GM18507 (cell line): ENCODE measurements around the gene TRAP1.

ENCODE experiments used
- DNase-seq: peaks from one replicate; pipeline ENCODE4 v3.0.0; 2011; ENCODE audit warnings: low read depth; ENCODE audit not compliant: insufficient read length; ENCODE audit errors: extremely low spot score
- FAIRE-seq: peaks from 2 replicates; lab custom pipeline; 2011; peaks lifted over from hg19 to GRCh38; lab: Jason Lieb, UNC

Gene TRAP1

DNA sequence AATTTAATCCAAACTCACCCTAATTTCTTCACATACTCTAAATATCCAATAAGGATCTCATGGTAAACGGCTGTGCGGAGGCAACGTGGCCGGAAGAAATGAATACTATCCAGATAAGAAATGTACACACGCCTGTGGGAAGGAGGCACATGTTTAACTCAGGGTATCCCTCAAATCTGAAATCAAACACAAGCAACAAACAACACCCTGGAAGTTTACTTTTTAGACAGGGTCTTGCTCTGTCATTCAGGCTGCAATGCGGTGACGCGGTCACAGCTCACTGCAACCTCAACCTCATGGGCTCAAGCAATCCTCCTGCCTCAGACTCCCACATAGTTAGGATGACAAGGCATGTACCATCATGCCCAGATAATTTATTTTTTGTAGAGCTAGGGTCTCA lies 21.2 kb upstream of the TRAP1 start:
- FAIRE-seq (no peak), DNase-seq (no peak)

DNA sequence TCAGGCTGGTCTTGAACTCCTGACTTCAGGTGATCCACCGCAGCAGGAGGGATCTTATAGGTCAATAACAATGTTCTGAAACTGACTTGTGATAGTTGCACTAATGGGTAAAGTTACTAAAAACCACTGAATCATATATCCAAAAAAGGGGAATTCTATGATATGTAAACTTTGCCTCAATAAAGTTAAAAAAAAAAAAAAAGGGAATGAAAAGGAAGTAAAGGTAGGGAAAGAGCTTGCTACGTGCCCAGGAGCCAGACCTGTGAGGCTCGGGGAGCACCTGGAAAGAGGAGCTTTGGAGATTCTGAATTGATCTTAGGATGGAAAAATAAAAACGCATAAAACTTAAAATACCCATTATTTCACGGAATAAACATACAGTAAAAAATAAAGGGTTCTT lies 20.8 kb upstream of the TRAP1 start:
- DNase-seq, result no peak

DNA sequence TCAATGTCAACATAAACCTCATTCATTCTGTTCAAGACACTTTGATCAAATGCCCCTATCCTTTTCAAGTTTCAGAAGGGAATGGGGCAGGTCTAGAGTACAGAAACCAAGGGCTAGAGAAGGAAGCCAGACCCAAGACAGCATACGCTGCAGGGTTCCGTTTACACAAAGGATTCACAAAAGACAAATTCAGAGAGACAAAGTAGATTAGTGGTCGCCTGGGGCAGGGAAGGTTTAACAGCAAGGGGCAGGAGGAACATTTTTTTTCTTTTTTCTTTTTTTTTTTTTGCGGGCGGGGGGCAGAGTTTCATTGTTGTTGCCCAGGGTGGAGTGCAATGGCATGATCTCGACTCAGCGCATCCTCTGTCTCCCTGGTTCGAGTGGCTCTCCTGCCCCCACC lies 19.9 kb upstream of the TRAP1 start:
- no peak for FAIRE-seq
- DNase-seq, result no peak

More for the DNA sequence above, 20.8 kb upstream of the TRAP1 start:
- FAIRE-seq, result no peak

DNA sequence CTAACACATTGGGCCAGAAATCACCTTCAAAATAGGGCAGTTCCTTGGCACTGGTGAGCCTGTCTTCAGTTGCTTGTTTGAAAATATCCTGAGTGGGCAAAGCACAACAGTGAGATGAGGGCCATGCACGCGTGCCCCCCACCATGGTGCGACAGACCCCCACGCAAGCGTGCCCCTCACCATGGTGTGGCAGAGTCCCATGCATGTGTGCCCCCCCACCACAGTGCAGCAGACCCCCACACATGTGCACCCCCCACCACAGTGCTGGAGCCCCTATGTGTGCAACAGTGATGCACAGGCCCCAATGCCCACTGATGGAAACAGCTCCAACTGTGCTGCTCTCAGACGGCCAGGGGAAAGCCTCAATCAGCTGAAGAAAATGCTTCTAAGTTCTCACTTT lies 18.8 kb upstream of the TRAP1 start:
- no peak for DNase-seq
- FAIRE-seq, result no peak

DNA sequence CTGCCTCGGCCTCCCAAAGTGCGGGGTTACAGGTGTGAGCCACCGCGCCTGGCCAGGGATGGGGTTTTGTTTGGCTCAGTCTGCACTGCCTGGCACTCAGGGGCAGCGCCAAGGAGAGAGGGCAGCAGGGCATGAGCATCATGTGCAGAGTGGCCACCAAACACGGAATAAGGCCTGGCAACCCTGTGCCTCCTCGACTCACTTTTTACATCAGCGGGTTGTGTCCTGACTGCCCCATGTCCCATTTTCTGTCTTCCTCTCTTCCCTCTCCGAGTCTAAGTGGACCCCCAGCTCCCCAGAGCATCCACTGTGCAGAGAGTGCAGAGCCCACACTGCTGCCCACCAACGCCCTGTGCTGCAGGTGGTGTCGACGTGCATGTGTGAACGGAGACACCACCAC lies 18.2 kb upstream of the TRAP1 start:
- DNase-seq (no peak), FAIRE-seq (no peak)

DNA sequence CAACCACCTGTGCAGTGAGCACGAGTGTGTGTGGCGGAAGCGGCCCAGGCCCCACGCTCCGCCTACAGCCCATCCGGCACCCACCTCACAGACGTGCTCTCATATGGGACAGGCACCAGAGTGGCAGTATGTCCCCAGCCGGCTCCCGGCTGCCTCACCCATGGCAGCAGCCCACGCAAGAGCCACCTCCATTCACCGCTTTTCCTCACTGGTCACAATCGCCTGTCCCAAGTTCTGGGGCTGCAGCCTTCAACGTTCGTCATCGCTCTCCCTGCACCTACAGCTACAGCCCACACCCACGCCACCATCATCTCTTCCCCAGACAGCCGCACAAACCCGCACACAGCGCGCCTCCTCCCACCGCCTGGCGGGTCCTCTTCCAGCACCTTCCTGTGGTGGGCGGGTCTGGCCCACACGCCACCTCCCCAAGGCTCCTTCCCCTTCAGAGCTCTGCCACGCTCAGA lies 17.5 kb upstream of the TRAP1 start:
- no peak for FAIRE-seq

DNA sequence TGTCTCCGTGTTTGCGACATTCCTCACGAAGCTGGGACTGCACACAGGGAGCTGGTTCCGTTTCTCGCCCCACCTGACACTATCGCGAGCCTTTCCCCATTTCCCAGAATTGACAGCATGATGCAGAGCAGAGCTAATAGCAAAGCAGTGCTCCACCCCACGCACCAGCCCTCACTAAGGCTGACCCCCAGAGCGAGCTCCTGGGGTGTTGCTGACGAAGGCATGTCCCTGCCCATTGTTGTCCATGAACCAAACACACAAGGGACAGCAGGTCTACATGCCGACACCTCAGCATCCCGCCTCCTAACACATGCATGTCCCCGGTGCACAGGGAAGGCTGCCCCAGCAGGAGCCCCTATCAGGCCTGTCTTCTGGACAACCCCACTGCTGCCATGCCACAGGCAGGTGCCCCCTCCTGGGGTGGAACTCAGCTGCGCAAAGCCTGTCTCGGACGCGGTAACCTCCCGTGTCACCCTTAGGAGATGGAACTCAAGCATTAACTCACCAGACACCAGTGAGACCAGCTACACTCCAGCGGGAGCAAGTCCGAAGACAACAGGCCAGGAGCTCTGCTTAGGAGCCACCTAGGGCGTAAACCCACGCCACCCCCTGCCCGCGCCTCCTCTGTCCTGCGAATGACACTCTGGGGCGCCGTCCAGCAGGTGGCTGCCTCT lies 16.9 kb upstream of the TRAP1 start:
- DNase-seq (no peak), FAIRE-seq (no peak)

More for the DNA sequence above, 17.5 kb upstream of the TRAP1 start:
- DNase-seq, result no peak

DNA sequence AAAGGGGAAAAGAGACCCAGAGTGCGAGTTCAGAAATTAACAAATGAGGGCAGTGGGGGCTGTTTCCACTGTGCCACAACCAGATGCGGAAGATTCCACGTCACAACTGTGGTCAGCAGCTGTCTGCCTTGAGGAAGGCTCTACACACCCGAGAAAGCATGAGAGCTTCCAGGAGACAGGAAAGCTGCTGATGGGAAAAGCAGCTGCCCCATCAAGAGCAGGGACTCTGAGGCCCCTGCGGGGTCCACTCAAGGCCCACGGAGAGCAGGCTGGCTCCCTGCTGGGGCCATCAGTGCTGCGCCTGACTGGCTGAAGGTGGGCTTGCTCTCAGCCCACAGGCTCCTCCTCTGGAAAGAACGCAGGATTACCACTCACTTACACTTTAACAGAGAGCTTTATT lies 14.8 kb upstream of the TRAP1 start:
- FAIRE-seq, result no peak
- no peak for DNase-seq

DNA sequence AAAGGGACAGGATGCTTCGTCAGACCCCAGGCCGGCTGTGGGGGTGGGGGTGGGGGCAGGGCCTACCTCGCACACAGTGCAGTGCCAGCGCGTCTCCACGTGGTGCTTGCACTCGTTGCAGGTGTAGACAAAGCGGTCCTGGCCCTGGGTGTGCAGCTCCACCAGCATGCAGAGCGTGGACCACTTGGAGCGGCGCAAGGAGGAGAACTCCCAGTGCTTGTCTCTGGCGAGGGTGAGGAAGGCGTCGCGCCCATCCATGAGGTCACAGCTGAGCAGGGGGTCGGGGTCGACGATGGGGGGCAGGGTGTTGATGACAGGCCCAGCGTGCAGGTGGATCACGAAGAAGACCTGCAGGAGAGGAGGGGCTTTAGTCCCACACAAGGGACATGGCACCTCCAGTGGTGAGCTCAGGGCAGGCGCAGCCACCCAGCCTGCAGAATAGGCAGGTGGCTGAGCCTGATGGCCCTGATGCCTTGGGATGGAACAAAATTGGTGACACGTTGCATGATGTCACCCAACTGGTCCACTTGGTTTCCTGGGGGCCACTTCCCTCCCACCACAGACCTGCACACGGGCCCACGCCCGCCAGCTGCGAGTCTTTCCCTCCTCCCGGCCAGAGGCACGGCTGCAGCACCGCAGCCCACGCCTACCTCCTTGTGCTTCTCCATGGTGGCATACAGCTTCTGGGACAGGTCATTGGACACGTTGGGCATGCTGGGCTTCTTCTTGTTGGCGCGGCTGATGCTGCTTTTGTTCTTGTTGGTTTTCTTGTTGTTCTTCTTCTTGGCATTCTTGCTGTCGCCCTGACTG lies 14.0 kb upstream of the TRAP1 start:
- no peak for DNase-seq
- no peak for FAIRE-seq

DNA sequence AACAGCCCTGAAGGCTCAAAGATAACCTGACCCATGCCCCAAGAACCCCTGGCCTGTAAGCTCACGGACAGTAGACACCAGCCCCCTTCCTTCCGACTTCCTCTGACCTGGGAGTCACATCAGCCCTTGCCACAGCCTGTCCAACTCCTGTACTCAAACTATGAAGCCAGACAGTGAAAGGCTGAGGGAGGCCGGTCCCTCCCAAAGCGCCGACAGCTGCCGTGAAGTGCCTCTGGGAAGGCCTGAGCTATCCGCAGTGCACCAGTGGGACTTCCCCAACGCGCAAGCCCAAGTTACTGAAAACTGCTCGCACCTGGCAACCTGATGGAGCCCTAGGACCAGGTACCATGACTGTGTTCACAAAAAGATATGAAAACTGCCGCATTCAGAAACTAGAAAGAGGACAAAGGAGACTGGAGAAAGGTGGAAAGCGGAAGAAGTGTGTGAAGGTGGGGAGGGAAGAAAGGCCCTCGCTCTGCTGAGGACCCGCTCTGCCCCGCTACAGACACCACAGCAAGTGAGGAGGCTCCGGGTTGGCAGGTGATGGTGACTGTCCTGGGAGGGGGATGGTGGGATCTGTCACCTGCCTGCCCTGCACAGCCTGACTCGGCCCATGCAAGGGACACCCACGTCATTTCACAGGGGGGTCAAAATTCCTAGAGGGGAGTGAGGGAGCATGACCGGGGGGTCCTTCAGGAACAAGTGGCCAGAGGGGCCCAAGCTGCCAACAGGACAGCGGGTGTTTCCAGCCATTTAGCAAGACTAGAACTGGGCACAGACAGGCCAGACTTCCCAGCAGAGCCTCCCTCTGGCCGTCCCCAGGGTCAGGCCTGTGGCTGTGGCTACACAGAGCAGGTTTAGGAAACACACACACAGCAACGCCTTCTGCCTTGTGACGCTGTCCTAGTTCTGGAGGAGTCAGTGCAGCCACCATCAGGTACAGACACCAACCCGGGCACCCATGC lies 13.1 kb upstream of the TRAP1 start:
- no peak for DNase-seq
- no peak for FAIRE-seq

DNA sequence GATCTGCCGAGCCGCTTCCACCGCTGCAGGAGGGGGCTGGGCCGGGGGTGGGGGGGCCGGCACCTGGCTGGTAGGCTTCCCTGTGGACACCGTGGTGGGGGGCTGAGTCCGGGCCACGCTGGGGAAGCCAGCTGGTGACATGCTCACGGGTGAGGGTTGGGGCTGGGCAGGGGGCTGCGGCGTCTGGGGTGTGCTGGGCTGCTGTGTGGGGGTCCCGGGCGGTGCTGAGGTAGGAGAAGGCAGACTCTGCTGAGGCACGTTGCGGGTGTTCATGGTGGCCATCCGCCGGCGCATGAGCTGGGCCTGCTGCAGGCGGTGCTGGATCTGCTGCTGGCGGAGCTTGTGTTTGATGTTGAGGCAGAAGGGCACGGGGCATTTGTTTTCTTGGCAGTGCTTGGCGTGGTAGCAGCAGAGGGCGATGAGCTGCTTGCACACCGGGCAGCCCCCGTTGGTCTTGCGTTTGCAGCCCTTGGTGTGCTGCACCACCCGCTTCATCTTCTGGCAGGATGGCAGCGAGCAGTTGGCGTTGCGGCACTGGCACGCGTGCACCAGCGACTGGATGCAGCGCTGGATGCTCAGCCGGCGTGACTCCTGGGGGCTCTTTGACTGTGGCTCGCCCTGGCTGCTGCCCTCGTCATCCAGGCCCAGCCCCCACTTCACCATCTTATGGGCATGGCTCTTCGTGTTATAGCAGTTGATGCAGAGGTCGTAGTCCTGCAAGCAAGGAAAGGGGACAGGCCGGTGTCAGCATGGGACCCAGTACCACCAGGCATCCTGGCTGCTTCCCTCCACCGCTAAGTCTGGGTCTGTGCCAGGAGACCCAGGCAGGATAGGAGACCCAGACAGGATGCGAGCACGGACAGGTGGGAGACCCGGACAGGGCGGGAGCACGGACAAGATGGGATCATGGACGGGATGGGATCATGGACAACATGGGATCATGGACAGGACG lies 12.1 kb upstream of the TRAP1 start:
- FAIRE-seq, result no peak
- DNase-seq, result no peak

DNA sequence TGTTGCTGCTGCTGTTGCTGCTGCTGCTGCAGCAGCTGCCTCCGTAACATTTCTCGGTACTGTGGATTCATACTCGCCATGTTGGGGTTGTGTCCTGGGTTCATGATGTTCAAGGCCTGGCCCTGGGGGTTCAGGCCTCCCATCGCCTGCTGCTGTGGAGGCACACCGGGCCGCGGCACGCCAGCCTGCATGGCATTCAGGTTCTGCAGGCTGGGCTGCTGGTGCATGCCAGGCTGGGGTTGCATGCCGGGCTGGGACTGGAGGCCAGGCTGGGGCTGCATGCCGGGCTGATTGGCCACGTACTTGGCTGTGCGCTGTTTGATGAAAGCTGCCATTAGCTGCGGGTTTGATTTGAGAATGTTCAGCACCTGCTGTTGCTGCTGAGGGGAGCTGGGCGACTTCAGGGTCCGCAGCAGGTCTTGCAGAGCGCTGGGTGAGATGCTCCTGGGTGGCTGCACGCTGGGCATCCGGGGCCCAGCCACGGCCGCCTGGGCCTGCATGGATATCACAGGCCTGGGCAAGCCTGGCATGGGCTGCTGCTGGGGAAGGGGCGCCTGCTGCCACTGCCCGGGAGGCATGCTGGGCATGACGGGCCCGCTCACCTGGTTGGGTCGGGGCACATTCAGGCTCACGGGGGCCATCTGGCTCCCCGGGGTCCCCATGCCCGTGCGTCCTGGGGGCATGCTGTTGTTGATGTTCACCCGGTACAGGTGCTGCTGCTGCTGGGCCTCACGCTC lies 11.3 kb upstream of the TRAP1 start:
- FAIRE-seq (no peak), DNase-seq (no peak)

DNA sequence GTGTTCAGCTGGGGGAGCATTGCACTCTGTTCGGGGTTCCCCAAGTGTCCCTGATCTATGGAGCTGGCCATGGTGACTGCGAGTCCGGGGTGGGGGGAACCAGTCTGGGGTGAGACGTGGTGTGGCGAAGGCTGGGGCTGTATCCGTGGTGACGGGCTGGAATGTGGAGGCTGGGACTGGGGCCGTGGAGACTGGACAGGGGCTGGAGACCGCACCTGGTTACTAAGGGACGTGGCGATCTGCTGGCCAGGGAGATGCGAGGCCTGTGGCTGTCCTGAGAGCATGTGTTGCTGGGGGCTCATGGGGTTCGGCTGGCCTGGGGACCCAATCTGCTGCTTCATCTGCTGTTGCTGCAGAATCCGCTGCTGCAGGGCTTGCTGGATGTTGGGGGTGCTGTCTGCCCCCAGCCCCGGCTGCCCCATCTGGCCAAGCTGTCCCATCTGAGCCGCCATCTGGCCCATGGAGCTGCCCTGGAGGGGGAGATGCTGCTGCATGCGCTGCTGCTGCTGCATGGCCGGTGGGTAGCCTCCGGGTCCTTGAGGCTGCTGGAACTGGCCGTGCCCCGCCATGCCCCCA lies 10.6 kb upstream of the TRAP1 start:
- DNase-seq, result no peak
- no peak for FAIRE-seq

DNA sequence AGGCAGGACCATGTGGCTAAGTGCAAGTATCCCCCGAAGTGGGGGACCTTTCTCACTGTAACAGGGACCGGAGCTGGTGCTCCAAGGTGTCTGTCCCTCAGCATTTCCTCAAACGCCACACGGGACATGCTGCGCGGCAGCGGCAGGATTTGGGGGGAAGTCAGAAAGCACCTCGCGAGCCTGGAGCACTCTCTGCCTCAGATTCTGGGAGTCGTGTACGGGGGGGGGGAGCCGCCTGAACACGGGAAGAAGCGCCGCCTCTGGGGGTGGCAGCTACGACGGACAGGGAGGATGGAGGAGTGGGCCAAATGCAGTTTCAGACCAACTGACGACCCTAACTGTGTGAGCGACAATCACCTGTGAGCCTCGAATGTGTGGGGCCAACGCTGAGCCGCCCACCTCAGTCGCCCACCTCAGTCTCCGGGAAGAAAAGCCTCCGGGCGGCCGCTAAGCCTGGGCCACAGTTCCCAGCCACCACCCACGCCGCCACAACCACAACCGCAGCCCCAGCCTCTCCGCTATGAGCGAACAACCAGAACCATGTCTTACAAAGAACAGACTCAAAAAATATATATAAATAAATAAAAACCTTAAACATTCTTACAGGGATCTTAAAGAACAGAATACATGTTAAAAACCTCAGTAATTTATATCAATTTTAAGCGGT lies 8.8 kb upstream of the TRAP1 start:
- DNase-seq (no peak), FAIRE-seq (no peak)

DNA sequence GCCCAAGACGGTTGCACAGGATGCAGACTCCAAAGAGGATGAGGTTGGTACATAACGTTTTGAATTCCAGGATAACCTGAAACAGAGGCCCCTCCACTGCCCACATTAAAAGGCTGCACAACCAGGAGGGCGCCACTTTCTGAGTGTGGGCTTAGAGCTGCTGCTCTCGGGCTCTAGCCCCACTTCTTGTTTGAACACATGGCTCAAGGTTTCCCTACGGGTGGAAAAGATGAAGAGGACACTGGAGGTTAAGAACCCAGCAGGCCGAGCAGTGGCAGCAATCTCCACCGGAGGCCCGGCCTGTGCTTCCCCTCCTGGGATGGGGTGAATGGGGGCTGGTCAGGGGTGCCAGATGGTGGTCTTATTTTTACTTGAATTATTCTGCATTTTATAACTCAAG lies 8.0 kb upstream of the TRAP1 start:
- DNase-seq, result no peak
- no peak for FAIRE-seq

DNA sequence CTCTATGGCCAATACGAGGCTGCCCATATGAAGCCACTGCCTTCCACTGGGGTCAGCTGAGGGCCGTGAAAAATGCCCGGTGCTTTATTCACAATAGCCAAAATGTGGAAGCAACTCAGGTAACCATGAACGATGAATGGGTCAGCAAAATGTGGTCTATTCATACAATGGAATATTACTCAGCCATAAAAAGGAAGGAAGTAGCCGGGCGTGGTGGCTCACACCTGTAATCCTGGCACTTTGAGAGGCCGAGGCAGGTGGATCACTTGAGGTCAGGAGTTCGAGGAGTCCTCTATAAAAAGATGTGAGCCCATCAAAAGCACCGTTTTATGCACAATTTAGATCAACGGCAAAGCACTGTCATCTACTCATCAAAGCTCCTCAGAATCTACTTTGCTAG lies 5.2 kb upstream of the TRAP1 start:
- no peak for DNase-seq
- no peak for FAIRE-seq

DNA sequence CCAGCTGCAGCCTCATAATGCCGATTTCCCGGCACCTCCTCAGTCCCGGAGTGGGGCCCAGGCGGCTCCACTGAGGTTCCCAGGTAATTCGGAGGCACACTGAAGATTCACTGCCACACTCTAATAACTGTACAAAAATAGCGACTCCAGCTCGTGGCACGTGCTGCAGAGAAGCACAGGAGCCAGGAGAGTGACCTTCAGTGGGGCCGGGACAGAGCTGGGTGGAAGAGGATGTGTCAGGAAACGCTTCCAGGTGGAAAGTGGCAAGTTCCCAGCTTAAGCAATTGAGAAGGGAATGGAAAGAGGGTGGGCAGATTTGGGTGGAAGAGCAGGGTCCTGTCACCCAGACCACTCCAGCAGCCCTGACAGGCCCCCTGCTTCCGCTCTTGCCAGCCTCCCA lies 3.1 kb upstream of the TRAP1 start:
- FAIRE-seq (no peak), DNase-seq (no peak)

DNA sequence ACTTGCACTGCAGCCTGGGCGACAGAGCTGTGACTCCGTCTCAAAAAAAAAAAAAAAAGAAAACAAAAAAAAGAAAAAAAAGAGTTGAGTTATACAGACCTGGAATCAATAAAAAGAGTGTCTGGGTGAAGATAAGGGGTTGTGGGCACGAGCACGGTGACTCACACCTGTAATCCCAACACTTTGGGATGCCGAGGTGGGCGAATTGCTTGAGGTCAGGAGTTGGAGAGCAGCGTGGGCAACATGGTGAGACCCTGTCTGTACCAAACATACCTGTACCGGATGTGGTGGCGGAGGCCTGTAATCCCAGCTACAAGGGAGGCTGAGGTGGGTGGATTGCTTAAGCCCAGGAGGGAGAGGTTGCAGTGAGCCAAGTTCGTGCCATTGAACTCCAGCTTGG lies 1.3 kb upstream of the TRAP1 start:
- DNase-seq (no peak), FAIRE-seq (no peak)
